Keratinocyte (primary cell): ENCODE data around the gene REX1BD.

ENCODE experiments used
- EZH2 ChIP-seq: IDR thresholded peaks from one replicate; pipeline ENCODE4 v1.6.1; 2012; ENCODE audit warnings: inconsistent platforms, mild to moderate bottlenecking, low read length, moderate library complexity
- TF ChIP-seq, protein P1 (sequence below), 3 experiments: IDR thresholded peaks in 1 of 3; conservative IDR thresholded peaks in 1 of 3; optimal IDR thresholded peaks in 1 of 3; 2 replicates in 2 of 3; 3 replicates in 1 of 3; pipeline versions ENCODE3 to v1.5.1; 2011; ENCODE audit warnings: low read length in 3 of 3, mild to moderate bottlenecking in 3 of 3, moderate library complexity in 2 of 3, control low read depth in 1 of 3, inconsistent platforms in 1 of 3; ENCODE audit not compliant: insufficient read depth in 2 of 3; ENCODE audit errors: extremely low read depth in 1 of 3

- TF ChIP-seq EZH2, result no peak
- TF ChIP-seq, protein P1, sequence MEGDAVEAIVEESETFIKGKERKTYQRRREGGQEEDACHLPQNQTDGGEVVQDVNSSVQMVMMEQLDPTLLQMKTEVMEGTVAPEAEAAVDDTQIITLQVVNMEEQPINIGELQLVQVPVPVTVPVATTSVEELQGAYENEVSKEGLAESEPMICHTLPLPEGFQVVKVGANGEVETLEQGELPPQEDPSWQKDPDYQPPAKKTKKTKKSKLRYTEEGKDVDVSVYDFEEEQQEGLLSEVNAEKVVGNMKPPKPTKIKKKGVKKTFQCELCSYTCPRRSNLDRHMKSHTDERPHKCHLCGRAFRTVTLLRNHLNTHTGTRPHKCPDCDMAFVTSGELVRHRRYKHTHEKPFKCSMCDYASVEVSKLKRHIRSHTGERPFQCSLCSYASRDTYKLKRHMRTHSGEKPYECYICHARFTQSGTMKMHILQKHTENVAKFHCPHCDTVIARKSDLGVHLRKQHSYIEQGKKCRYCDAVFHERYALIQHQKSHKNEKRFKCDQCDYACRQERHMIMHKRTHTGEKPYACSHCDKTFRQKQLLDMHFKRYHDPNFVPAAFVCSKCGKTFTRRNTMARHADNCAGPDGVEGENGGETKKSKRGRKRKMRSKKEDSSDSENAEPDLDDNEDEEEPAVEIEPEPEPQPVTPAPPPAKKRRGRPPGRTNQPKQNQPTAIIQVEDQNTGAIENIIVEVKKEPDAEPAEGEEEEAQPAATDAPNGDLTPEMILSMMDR (optimal IDR thresholded peaks at IDR 0.05 in 1 of 3, IDR thresholded peaks at IDR 0.05 in 1 of 3, conservative IDR thresholded peaks at IDR 0.05 in 1 of 3; ENCODE audit: extremely low read depth in 1 of 3, insufficient read depth in 2 of 3, low read length in 3 of 3), result peak in 2 of 3 experiments; percentile 28 to 41
Observed at GRCh38 chr19:18590273-18591272, 2.0 kb downstream of the REX1BD start.
